Astrocyte (in vitro differentiated cells and primary cell): ENCODE measurements around the gene OR51E2. TPM values are rescaled to one million over a fixed set of nuclear protein-coding genes. Genes with fewer than 3 reads are reported as not detected.

Experiments
- DNase-seq: peaks from one replicate; pipeline ENCODE4 v3.0.0-alpha.2; 2010; ENCODE audit warnings: low read depth
- FAIRE-seq: peaks from 2 replicates; lab custom pipeline; 2011; peaks lifted over from hg19 to GRCh38; lab: Jason Lieb, UNC
- H2AFZ ChIP-seq: 2 replicates; pipeline ENCODE4 v1.6.0; 2012; ENCODE audit warnings: low read depth, low read length, inconsistent platforms
- H3K27ac ChIP-seq: 2 replicates; pipeline ENCODE4 v1.5.1; 2011; ENCODE audit warnings: low read depth, low read length, inconsistent platforms
- H3K27me3 ChIP-seq: 2 replicates; pipeline ENCODE4 v1.6.0; 2011; ENCODE audit warnings: low read length, inconsistent platforms; ENCODE audit not compliant: insufficient read depth
- H3K36me3 ChIP-seq: 2 replicates; pipeline ENCODE4 v1.5.1; 2011; ENCODE audit warnings: low read length, inconsistent platforms; ENCODE audit not compliant: insufficient read depth
- H3K4me1 ChIP-seq: 2 replicates; pipeline ENCODE4 v1.5.1; 2011; ENCODE audit warnings: low read length, inconsistent platforms; ENCODE audit not compliant: insufficient read depth
- H3K4me2 ChIP-seq: 2 replicates; pipeline ENCODE4 v1.6.0; 2012; ENCODE audit warnings: low read length, inconsistent platforms
- H3K4me3 ChIP-seq: 2 replicates; pipeline ENCODE4 v1.5.1; 2011; ENCODE audit warnings: low read depth, mild to moderate bottlenecking, low read length, inconsistent platforms; ENCODE audit not compliant: insufficient read depth
- H3K79me2 ChIP-seq: 2 replicates; pipeline ENCODE4 v1.6.0; 2012; ENCODE audit warnings: mild to moderate bottlenecking, low read length, inconsistent platforms; ENCODE audit not compliant: insufficient read depth
- H3K9ac ChIP-seq: 2 replicates; pipeline ENCODE4 v1.6.0; 2012; ENCODE audit warnings: mild to moderate bottlenecking, low read length, inconsistent platforms
- H3K9me3 ChIP-seq: 2 replicates; pipeline ENCODE4 v1.5.1; 2012; ENCODE audit warnings: low read depth, mild to moderate bottlenecking, low read length, inconsistent platforms; ENCODE audit not compliant: insufficient read depth
- H4K20me1 ChIP-seq: 2 replicates; pipeline ENCODE4 v1.6.0; 2012; ENCODE audit warnings: low read length, inconsistent platforms; ENCODE audit not compliant: insufficient read depth
- H3K27ac Mint-ChIP-seq: one replicate; pipeline ENCODE4 v1.8.0; 2021; ENCODE audit warnings: mild to moderate bottlenecking, mixed read lengths; ENCODE audit not compliant: unreplicated experiment
- H3K27me3 Mint-ChIP-seq: one replicate; pipeline ENCODE4 v1.8.0; 2021; ENCODE audit warnings: low read depth, mixed read lengths; ENCODE audit not compliant: unreplicated experiment
- H3K36me3 Mint-ChIP-seq: one replicate; pipeline ENCODE4 v1.8.0; 2021; ENCODE audit warnings: low read depth, mixed read lengths; ENCODE audit not compliant: unreplicated experiment
- H3K4me1 Mint-ChIP-seq: one replicate; pipeline ENCODE4 v1.8.0; 2021; ENCODE audit warnings: low read depth, mixed read lengths; ENCODE audit not compliant: unreplicated experiment
- H3K4me3 Mint-ChIP-seq: one replicate; pipeline ENCODE4 v1.8.0; 2021; ENCODE audit warnings: mild to moderate bottlenecking, moderate library complexity, mixed read lengths; ENCODE audit not compliant: unreplicated experiment
- H3K9me3 Mint-ChIP-seq: one replicate; pipeline ENCODE4 v1.8.0; 2021; ENCODE audit warnings: mild to moderate bottlenecking, mixed read lengths; ENCODE audit not compliant: unreplicated experiment
- CTCF ChIP-seq: IDR thresholded peaks from 2 replicates; pipeline ENCODE4 v1.5.1; 2011; ENCODE audit warnings: low read depth, mild to moderate bottlenecking, inconsistent platforms, low read length, moderate library complexity; ENCODE audit not compliant: insufficient read depth
- EZH2 ChIP-seq: IDR thresholded peaks from 2 replicates; pipeline ENCODE4 v1.6.1; 2012; ENCODE audit warnings: mild to moderate bottlenecking, low read length, inconsistent platforms; ENCODE audit not compliant: insufficient read depth
- total RNA-seq: library from RNA; stranded (reverse); gene quantifications from 2 replicates; pipeline ENCODE4 v1.2.1, GENCODE V29; 2021

OR51E2 gene
- total RNA-seq, 1 donor from 2014 or later, result 0.27 TPM

GRCh38 chr11:4704054-4704789 lies 6.6 kb upstream of the OR51E2 start, which contains the start of gene MMP26:
TSS of gene MMP26 (plus strand) at chr11:4704784.
- Mint-ChIP-seq H3K9me3 (no peaks in the 10 kb centered on the region), H3K27me3 (no peaks in the 10 kb centered on the region), H3K36me3 (no peaks in the 10 kb centered on the region), H3K4me1 (peaks cover 4% of the 10 kb centered on the region), H3K4me3 (no peak within 1 kb of the TSS), H3K27ac (no peak within 1 kb of the TSS)
- Histone ChIP-seq H3K79me2 (no peaks in the 10 kb centered on the region), H3K9ac (no peak within 1 kb of the TSS), H3K27me3 (no peaks in the 10 kb centered on the region), H3K36me3 (no peaks in the 10 kb centered on the region), H2AFZ (no peak within 1 kb of the TSS), H3K27ac (no peak within 1 kb of the TSS), H3K9me3 (no peaks in the 10 kb centered on the region), H3K4me1 (no peaks in the 10 kb centered on the region), H3K4me3 (no peak within 1 kb of the TSS), H3K4me2 (no peak within 1 kb of the TSS), H4K20me1 (no peaks in the 10 kb centered on the region)
- FAIRE-seq (no peak), DNase-seq (no peak)
- no peak for TF ChIP-seq EZH2

- Histone ChIP-seq H4K20me1 (no peaks in the 10 kb centered on the region), H3K79me2 (no peaks in the 10 kb centered on the region), H2AFZ (no peak overlapping the region), H3K36me3 (no peaks in the 10 kb centered on the region), H3K27ac (no peak overlapping the region), H3K9ac (no peak overlapping the region), H3K27me3 (no peaks in the 10 kb centered on the region), H3K9me3 (no peaks in the 10 kb centered on the region), H3K4me3 (no peak overlapping the region), H3K4me1 (no peaks in the 10 kb centered on the region), H3K4me2 (no peak overlapping the region)
- Mint-ChIP-seq H3K4me3 (no peak overlapping the region), H3K36me3 (no peaks in the 10 kb centered on the region), H3K4me1 (peaks cover 5% of the 10 kb centered on the region), H3K27ac (no peak overlapping the region), H3K9me3 (no peaks in the 10 kb centered on the region), H3K27me3 (no peaks in the 10 kb centered on the region)
- DNase-seq (no peak), FAIRE-seq (no peak)
- TF ChIP-seq CTCF, result no peak
- no peak for TF ChIP-seq EZH2
Observed at GRCh38 chr11:4700436-4700820, 2.8 kb upstream of the OR51E2 start.

GRCh38 chr11:4699697-4700435 lies 2.2 kb upstream of the OR51E2 start:
- no peak for TF ChIP-seq CTCF

More at GRCh38 chr11:4699697-4700435, 2.2 kb upstream of the OR51E2 start:
- Mint-ChIP-seq H3K9me3 (no peaks in the 10 kb centered on the region), H3K4me3 (no peak overlapping the region), H3K27me3 (no peaks in the 10 kb centered on the region), H3K27ac (no peak overlapping the region), H3K4me1 (peaks cover 5% of the 10 kb centered on the region), H3K36me3 (no peaks in the 10 kb centered on the region)
- Histone ChIP-seq H2AFZ (no peak overlapping the region), H3K4me2 (no peak overlapping the region), H3K4me1 (no peaks in the 10 kb centered on the region), H3K79me2 (no peaks in the 10 kb centered on the region), H3K27ac (no peak overlapping the region), H3K27me3 (no peaks in the 10 kb centered on the region), H4K20me1 (no peaks in the 10 kb centered on the region), H3K36me3 (no peaks in the 10 kb centered on the region), H3K9me3 (no peaks in the 10 kb centered on the region), H3K9ac (no peak overlapping the region), H3K4me3 (no peak overlapping the region)
- no peak for DNase-seq
- FAIRE-seq, result peak; percentile 34
